HG03108 (cell line): ENCODE data around the gene MYO7B.

ENCODE experiments used
- ATAC-seq: cut with Tn5 transposase; IDR thresholded peaks from one replicate; pipeline ENCODE4 v1.9.1; 2021; ENCODE audit warnings: moderate library complexity; ENCODE audit not compliant: unreplicated experiment

MYO7B gene

DNA sequence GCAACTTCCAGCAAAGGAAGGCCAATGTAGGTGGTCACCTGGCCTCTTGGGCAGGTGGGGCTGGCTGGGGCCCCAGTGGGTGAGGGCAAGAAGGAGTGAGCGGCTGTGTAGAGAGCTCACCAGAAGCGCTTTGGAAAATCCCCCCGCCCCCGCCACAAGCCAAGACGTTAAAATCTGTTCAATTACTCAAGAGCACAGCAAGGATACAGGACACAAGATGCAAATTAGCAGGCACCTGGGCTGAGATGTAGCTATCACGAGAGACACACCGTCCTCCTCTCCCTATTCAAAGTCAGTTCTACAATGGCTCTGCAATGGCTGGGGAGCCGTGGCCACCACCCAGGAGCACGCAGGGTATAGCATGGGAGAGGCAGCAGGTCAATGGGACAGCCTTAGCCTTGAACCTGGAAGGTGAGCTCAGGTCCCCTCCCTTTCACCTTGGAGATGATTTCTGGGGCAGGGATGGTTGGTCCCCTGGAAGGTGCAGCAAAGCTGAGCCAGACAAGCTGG is 72.0 kb downstream of the MYO7B start:
- ATAC-seq = no peak

DNA sequence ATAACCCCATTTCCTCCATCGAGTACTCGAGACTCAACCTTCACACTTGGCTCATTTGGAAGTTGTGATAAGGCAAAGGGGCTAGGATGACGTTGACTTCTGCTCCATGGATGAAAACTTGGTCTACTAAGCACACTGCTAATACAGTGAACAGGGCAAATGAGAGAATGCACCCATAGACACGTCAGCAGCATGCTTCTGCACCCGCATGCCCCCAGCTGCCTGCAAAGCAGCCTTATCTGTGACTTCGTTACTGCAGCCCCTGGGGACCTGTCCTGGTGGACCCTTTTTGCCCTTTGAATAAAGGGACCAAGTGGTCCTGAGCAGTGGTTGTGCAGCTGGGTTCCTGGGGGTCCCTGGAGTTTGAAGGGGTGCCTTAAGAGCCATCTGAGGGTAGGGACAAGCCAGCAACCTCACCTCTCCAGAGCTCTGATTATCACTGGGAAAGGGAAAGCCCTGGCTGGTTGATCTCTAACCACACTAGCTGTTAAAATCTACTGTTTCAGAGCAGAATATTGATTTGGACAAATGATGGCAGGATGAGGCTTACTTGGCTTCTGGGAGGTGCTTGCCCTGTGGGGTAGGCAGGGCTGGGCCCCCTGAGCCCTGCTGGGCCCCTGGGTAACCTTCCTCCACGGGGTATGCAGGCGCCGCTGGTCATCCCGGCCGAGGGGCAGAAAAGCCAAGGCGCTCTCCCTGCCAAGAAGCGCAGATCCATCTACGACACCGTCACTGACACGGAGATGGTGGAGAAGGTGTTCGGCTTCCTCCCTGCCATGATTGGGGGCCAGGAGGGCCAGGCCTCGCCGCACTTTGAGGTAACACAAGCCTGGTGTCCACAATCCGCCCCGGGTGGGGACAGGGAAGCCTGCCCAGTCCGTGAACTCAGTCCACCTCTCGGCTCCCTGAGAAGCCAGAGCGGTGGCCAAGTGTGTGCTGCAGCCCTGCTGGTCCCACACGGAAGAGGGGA is 72.9 kb downstream of the MYO7B start:
- no peak for ATAC-seq

DNA sequence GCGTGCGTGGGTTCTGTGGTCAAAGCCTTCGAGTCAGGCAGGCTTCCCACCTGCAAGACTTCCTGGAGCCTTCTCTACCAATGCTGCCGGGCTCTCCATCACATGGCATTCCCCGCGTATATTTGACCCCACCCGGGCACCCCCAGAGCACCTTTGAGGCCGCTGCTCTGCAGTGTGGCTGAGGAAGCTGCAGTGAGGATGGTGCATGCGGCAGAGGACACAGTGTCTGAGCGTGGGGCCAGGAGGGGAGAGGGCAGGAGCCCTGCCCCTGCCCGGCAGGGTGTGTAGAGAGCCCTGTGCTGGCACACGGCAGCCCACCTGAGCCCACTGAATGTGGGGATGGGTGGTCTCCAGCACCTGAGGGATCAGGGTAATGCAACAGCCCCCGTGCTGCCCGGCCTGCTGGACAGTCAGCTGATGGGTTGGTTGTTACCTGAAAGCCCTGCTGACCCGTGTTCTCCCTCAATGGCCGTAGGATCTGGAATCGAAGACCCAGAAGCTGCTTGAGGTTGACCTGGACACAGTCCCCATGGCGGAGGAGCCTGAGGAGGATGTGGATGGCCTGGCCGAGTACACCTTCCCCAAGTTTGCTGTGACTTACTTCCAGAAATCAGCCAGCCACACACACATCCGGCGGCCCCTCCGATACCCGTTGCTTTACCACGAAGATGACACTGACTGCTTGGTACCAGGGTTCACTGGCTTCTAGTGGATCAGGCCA is 73.7 kb downstream of the MYO7B start:
- ATAC-seq = no peak

DNA sequence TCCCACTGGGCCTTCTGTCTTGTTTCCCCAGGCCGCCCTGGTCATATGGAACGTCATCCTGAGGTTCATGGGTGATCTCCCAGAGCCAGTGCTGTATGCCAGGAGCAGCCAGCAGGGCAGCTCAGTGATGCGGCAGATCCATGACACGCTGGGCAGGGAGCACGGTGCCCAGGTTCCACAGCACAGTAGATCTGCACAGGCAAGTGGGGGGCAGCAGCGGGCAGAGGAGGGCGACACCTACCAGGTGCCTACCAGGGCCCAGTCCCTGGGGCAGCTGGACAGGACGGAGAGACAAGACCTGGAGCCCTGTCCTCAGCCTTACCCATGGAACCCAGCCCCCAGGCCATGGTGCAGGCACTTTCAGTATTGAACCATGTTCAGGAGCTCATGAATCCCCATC is 74.3 kb downstream of the MYO7B start:
- no peak for ATAC-seq

DNA sequence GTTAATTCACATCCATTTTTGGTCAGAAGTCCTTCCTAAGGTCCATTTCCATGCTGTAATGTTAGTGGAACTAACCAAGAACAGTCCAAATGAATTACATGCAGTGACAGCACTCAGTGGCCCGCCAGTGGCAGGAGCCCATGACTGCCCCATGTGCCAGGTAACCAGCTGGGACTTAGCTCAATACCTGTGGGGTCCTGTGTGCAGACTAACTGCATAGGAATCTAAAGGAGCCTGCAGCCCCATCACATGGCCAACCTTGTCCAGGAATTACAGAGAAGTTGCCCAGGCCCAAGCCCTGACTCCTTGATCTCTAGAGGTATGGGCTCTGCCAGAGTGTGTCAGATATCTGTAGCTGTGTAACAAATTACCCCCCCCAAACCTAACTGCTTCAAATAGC is 75.1 kb downstream of the MYO7B start:
- no peak for ATAC-seq

DNA sequence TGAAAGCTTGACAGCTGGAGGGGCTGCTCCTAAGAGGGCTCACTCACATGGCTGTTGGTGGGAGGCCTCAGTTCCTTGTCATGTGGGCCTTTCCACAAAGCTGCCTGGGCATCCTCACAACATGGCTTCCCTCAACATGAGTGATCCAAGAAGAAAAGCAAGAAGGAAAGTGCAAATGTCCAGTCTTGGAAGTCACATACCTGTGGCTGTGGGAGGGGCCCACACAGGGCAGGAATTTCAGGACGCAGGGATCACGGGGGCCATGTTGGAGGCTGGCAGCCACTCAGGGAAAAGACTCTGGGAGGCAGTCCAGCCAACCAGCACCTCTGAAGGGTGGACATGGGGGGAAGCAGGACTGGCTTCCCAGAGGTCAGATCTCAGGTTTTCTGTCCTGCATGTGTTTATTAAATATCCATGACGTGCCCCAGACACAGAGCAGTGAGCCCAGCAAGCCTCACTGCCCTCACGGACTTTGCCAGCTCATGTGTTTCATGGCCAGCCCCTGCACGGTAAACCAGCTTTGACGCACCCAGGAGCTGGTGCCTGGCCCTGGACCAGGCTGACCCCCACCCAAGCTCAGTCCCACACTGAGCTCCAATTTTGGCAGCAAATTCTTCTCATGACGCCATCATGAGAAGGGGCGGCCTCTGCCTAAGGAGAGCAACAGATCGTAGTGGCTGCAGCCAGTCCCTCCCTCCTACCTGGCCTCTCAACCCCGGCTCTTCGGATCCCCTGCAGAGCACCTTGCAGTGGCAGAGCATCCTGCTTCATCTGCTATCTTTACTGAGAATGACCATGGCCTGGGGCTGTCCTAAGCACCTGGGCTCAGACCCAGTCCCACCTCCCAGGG is 75.8 kb downstream of the MYO7B start:
- ATAC-seq = no peak

DNA sequence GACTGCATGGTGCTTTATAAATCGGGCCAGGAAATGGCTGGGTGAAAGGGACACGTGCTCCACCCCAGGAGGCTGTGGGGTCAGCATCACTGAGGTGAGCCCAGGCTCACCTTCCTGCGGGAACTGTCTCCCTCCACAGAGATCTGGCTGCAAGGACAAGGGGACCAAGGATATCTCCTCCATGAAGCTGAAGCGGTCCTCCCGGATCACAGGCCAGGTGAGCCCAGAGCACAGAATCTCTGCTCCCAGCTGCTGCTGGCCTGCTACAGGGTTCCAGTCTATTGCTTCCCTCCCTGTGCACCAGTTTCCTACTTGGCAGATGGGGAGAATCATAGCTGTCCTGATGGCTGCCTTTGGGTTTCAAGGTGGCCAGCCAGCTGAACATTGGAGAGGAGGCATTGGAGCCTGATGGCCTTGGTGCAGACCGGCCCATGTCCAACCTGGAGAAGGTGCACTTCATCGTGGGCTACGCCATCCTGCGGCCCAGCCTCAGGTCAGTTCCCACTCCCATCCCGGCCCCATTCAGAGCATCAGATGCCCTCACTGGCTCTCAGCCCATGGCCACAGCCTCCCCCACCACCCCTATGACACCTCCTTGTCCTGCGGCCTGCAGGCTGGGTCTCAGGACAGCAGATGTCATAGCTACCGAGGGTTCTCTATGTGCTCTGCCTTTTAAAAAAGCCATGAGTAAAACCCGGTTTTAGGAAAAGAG is 76.8 kb downstream of the MYO7B start:
- ATAC-seq = no peak

DNA sequence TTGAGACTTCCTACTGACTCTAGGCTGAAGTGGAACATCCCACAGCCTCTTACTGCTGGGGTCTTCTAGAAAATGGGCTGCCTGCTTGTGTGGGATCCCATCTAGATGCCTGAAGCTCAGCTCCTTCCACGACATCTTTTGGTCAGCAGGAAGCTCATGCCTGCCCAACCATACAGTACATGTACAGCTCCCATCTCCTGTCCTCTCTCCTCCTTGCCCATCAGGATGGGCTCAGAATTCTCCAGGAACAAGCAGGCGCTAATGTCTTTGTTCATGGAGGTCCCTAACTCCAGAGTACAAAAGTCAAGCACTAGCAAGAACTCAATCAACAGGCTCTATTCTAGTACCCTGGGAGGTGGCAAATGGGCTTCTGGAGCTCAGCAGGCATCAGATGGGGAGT is 78.8 kb downstream of the MYO7B start:
- ATAC-seq = no peak

DNA sequence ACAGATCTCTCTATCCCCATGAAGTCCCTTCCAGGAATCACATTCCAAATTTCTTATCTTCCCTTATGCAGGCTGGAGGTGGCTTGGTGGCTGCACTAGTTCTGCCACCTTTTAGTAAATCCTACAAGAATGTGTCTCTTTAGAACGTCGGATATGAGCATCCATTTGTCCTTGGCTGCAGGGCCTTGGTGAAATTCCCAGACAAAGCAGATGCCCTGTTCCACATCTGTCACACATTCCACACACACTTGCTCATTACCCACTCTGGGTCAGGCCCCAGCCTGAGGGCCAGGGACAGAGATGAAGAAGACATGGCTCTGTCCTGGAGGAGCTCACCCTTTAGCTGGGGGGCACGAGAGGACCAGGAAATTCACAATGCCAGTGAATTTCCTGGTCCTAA is 79.2 kb downstream of the MYO7B start:
- ATAC-seq = no peak

DNA sequence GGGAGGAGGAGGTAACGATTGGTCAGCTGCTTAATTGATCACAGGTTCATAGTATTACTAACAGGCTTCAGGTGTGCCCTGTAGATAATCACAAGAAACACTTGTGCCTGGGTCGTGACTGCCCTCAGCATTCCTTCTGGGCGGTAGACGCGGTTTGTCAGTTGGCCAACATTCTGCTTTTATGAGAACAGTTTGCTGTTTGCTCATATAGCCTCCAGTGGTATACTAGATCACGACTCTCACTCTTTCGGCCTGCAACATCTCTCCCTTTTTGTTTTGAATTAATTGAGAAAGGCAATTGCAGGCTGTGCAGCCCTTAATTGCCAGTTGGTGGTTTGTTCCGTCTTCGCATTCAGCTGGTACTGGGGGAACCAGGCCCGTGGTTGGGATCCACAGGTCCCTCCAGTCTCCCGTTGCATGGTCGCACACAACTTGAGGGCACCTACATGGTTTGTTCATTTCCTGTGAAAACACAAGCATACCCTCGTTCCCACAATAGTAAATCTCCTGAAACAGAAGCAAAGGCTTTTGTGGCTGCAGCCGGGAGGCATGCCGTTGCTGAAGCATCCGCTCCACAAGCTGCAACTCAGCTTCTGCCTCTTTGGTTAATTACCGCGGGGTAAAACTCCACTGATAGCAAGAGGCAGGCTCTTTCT is 80.2 kb downstream of the MYO7B start:
- no peak for ATAC-seq

DNA sequence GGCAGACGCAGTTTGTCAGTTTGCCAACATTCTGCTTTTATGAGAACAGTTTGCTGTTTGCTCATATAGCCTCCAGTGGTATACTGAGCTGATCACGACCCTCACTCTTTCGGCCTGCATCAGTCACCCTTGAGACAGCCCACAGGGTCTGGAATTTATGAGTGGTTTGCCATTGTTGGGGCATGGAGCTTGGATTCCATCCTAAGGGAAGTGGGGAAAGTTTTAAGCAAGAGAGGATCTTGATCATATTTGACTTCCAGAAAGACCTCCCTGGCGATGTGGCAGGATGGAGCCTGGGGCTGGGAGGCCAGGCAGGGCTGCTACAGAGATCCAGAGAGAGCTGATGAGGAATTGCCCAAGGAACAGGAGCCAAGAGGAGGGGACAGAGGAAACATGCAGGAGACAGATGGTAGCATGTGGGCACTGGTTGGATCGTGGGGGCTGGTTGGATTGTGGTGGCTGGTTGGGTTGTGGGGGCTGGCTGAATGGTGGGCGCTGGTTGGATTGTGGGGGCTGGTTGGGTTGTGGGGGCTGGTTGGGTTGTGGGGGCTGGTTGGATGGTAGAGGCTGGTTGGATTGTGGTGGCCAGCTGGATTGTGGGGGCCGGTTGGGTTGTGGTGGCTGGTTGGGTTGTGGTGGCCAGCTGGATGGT is 83.2 kb downstream of the MYO7B start:
- no peak for ATAC-seq

DNA sequence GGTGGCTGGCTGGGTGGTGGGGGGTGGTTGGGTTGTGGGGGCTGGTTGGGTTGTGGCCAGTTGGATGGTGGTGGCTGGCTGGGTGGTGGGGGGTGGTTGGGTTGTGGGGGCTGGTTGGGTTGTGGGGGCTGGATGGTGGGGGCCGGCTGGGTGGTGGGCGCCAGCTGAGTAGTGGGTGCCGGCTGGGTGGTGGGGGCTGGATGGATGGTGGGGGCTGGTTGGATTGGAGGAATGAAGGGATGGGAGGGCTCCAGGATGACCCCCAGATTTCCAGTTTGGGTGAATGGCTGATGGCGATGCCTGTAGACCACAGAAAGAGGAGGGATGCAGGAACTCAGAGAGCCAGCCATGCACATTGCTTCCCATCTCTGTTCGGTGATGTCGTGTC is 83.7 kb downstream of the MYO7B start:
- no peak for ATAC-seq

DNA sequence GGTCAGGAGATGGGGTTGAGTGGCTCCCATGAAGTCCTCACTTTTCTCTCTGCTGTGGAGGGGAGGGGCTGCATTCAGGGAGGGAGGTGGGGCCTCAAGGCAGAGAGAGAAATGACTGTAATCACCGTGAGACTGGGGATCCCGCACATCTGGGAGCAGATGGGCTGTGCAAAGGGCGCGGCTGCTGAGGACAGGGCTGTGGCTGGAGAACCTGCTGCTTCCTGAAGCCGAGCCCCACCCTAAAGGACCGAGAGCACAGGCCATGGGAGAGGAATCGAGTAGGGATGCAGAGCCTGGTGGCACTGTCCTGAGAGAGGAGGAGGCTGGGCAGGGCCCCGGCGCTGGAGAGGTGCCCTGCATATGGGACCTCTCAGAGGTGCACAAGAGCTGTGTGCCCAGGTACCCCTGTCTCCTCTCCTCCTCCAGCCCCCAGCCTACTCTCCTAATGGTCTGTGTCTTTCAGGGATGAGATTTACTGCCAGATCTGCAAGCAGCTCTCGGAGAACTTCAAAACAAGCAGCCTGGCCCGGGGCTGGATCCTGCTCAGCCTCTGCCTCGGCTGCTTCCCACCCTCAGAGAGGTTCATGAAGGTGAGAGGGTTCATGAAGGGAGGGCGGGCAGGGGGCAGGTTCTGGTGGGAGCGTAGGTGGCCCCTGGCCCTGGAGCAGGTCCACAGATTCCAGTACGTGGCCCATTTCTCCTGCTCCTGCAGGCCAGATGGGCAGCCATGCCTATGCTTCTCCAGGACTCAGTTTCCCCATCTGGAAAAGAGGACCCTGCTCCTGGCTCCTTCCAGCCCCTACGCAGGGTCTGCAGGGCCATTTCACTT is 84.6 kb downstream of the MYO7B start:
- ATAC-seq = no peak

DNA sequence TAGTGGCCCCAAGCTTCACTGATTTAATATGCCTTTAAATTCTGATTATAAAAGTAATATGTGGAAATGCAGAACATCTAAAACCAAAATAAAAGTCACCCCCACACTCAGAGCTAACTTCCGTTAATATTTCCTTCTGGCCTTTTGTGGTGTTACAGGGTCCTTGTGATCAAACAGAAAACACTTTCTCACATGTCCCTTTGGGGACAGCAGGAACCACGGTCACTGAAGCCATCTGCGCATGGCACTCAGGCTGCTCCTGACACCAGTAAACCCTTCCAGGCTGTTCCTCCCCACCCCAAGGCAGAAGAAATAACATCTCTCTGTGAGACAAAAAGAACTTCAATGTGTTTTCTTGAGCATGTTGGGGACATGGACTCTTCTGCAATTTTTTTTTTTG is 85.4 kb downstream of the MYO7B start:
- ATAC-seq = peak; percentile 73

DNA sequence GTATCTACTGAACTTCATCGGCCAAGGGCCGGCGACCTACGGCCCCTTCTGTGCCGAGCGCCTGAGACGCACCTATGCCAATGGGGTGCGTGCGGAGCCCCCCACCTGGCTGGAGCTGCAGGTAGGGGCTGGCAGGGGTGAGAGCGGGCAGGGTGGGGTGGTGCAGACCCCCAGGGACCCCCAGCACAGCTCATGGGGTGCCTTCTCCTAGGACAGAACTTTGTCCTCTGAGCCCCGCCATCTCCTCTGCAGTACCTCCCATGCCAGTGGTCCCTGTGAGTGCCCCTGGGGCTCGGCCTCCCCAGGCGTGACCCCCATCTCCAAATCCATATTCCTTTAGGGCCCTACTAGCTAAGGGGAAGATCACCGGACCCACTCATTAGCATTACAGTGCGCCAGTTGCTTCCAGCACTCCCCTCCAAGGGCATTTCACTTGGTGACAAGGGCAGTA is 86.5 kb downstream of the MYO7B start:
- no peak for ATAC-seq

DNA sequence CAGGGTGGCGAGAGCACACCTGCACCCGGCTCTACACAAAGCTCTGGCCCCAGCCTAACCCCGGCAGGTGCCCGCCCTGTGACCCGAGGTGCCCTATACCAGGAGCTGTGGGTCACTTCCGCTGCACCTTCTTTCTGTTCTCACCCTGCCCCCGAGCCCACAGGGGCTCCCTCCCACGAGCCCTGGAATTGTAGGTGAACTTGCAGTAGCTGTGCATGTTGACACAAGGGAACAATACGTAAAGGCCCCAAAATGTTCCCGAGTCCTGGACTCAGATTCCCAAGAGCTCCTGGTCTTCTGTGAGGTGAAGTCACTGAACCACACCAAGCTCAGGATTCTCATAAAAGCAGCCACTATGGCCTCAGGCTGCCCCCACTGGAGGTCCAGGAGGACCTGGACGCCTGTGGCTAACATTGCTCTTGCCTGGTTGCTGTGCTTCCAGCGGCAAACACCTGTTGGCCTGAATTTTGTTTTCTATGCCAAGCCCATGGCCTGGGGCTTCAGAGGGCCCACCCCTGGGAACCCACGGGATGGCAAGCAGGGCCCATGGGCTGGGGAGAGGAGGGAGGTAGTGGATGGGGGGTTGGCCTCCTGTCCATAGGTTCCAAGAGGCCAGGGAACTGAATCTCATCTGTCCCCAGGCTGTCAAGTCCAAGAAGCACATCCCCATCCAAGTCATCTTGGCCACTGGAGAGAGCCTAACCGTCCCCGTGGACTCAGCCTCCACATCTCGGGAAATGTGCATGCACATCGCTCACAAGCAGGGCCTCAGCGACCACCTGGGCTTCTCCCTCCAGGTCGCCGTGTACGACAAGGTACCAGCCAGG is 87.3 kb downstream of the MYO7B start:
- no peak for ATAC-seq
